Measurements from ENCODE around the gene TTLL1. TPM values are rescaled to one million over a fixed set of nuclear protein-coding genes. Genes with fewer than 3 reads are reported as not detected.
"Not testable (repeated sequence)": the region's sequence is repeated elsewhere in the genome, so short reads cannot be mapped to it uniquely, and the experiment has no call there.

The TTLL1 gene
- total RNA-seq, 1 experiment from 2014 or later = 3.3 TPM

DNA sequence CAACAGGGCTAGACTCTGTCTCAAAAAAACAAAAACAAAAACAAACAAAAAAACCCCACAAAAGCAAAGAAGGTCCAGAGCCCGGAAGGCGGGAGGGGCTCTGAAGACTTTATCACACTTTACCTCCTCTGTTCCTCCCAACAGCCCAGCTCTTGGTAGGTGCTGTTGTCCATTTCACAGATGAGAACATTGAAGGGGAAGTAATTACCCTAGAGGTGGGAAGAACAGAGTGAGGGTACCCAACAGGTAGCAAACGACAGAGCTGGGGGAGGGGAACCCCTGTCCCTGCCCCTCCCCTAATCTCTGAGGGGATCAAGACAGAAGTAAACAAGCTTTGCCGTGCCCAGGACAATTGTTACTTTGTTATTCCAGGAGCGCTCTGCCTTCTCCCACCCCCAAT lies 20.3 kb upstream of the TTLL1 start:
- no peak overlapping the region for H3K4me3 Mint-ChIP-seq (ENCODE audit: low read depth, unreplicated experiment)
- peaks cover 28% of the 10 kb centered on the region for H3K36me3 Mint-ChIP-seq (ENCODE audit: insufficient read depth, unreplicated experiment)
- DNase-seq = no peak
- no peak overlapping the region for H3K27ac Mint-ChIP-seq (ENCODE audit: unreplicated experiment)
- BruUV-seq (replicated peaks) = no TSS peak
- H3K4me1 Mint-ChIP-seq (ENCODE audit: low read depth, unreplicated experiment) = peaks cover 22% of the 10 kb centered on the region
- CTCF ChIA-PET = no interaction called here
- H3K27me3 Mint-ChIP-seq (ENCODE audit: unreplicated experiment) = no peaks in the 10 kb centered on the region
- no peak for TF ChIP-seq CTCF (IDR thresholded peaks at IDR 0.05; ENCODE audit: unreplicated experiment)
- H3K9me3 Mint-ChIP-seq (ENCODE audit: low read depth, unreplicated experiment) = no peaks in the 10 kb centered on the region
- intact Hi-C loops (cut with micrococcal nuclease; ENCODE audit: unreplicated experiment) = no loop called here

DNA sequence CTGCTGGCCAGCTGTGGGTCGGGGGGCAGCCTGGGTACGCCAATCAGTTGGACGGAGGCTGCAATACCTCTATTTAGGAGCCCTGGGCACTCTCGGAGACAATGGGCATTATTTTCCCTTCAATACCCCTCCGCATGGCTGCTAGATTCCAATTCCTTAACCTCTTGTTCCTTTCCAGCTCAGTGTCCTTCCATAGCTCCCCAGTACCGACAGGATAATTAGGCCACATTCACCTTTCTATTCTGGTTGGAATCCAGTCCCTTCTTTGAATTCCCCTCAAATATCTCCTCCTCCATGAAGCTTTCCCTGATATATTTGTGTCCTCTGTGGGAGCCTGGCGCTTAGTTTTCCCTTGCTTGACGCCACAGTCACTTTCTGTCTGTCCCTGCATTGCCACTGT lies 17.1 kb upstream of the TTLL1 start:
- peaks cover 18% of the 10 kb centered on the region for H3K36me3 Mint-ChIP-seq (ENCODE audit: insufficient read depth, unreplicated experiment)
- CTCF ChIA-PET = interaction anchor here (0.6 to 0.7 kb wide), 3 partner anchors 27 to 290 kb away, joined by 3 to 6 read pairs (median 3); no protein-coding TSS in a partner anchor
- H3K27ac Mint-ChIP-seq (ENCODE audit: unreplicated experiment) = no peak overlapping the region
- intact Hi-C loops (cut with micrococcal nuclease; ENCODE audit: unreplicated experiment) = no loop called here
- no TSS peak for BruUV-seq (replicated peaks)
- no peak for DNase-seq
- H3K9me3 Mint-ChIP-seq (ENCODE audit: low read depth, unreplicated experiment) = no peaks in the 10 kb centered on the region
- TF ChIP-seq CTCF (IDR thresholded peaks at IDR 0.05; ENCODE audit: unreplicated experiment) = no peak
- H3K4me3 Mint-ChIP-seq (ENCODE audit: low read depth, unreplicated experiment) = no peak overlapping the region
- H3K4me1 Mint-ChIP-seq (ENCODE audit: low read depth, unreplicated experiment) = peaks cover 12% of the 10 kb centered on the region
- no peaks in the 10 kb centered on the region for H3K27me3 Mint-ChIP-seq (ENCODE audit: unreplicated experiment)

- H3K9me3 Mint-ChIP-seq (ENCODE audit: low read depth, unreplicated experiment); BruUV-seq (replicated peaks); H3K27ac Mint-ChIP-seq (ENCODE audit: unreplicated experiment); DNase-seq; H3K4me3 Mint-ChIP-seq (ENCODE audit: low read depth, unreplicated experiment); intact Hi-C loops (cut with micrococcal nuclease; ENCODE audit: unreplicated experiment); H3K27me3 Mint-ChIP-seq (ENCODE audit: unreplicated experiment): not testable (repeated sequence)
- peaks cover 19% of the 10 kb centered on the region for H3K4me1 Mint-ChIP-seq (ENCODE audit: low read depth, unreplicated experiment)
- CTCF ChIA-PET = interaction anchor here (0.7 kb wide), 1 partner anchor 10 kb away, joined by 3 read pairs; no protein-coding TSS in a partner anchor
- H3K36me3 Mint-ChIP-seq (ENCODE audit: insufficient read depth, unreplicated experiment) = peaks cover 12% of the 10 kb centered on the region
Measured at GRCh38 chr22:43104950-43105349, 15.8 kb upstream of the TTLL1 start.

DNA sequence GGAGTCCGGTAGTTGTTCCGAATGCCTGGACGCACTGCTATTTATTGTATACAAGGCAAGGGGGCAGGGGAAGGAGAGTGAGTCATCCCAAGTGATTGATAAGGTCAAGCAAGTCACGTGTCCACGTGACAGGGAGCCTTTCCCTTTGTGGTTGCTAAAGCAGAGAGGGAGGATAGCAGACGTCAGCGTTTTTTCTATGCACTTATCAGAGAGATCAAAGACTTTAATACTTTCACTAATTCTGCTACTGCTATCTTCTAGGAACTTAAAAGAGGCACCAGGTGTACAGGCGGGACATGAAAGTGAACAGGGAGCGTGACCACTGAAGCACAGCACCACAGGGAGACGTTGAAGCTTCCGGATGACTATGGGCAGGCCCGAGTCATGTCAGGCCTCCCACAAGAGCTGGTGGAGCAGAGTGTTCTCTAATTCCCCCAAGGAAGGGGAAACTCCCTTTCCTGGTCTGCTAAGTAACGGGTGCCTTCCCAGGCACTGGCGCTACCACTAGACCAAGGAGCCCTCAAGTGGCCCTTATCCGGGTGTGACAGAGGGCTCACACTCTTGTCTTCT lies 14.9 kb upstream of the TTLL1 start:
- intact Hi-C loops (cut with micrococcal nuclease; ENCODE audit: unreplicated experiment) = not testable (repeated sequence)

DNA sequence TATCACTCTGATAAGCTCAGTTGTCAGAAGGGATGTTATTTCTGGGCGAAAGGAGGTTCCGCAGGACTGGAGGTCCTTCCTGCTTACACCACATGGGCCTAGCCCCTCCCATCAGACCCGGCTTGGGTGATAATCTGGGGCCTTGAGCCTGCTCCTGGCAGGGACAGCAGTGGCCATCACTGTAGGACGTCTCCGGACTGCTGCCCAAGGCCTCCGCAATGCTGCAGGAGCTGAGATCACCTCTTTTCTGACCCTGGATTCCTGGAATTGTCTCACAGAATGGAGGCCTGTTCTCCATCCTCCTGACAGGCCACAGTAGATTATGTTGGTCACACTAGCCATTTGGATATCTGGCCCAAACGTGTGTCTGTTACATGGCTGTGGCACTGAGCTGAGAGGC lies 12.1 kb upstream of the TTLL1 start:
- intact Hi-C loops (cut with micrococcal nuclease; ENCODE audit: unreplicated experiment) = no loop called here
- H3K27me3 Mint-ChIP-seq (ENCODE audit: unreplicated experiment) = no peaks in the 10 kb centered on the region
- no peak for TF ChIP-seq CTCF (IDR thresholded peaks at IDR 0.05; ENCODE audit: unreplicated experiment)
- no peak for DNase-seq
- no TSS peak for BruUV-seq (replicated peaks)
- H3K36me3 Mint-ChIP-seq (ENCODE audit: insufficient read depth, unreplicated experiment) = peaks cover 11% of the 10 kb centered on the region
- CTCF ChIA-PET = no interaction called here
- no peak overlapping the region for H3K27ac Mint-ChIP-seq (ENCODE audit: unreplicated experiment)
- peaks cover 20% of the 10 kb centered on the region for H3K4me1 Mint-ChIP-seq (ENCODE audit: low read depth, unreplicated experiment)
- H3K4me3 Mint-ChIP-seq (ENCODE audit: low read depth, unreplicated experiment) = no peak overlapping the region
- H3K9me3 Mint-ChIP-seq (ENCODE audit: low read depth, unreplicated experiment) = no peaks in the 10 kb centered on the region

More for the DNA sequence above, 14.9 kb upstream of the TTLL1 start:
- Mint-ChIP-seq H3K36me3 (ENCODE audit: insufficient read depth, unreplicated experiment) (peaks cover 11% of the 10 kb centered on the region), H3K4me1 (ENCODE audit: low read depth, unreplicated experiment) (peaks cover 20% of the 10 kb centered on the region)
- CTCF ChIA-PET; H3K4me3 Mint-ChIP-seq (ENCODE audit: low read depth, unreplicated experiment); H3K27me3 Mint-ChIP-seq (ENCODE audit: unreplicated experiment); DNase-seq; H3K9me3 Mint-ChIP-seq (ENCODE audit: low read depth, unreplicated experiment); H3K27ac Mint-ChIP-seq (ENCODE audit: unreplicated experiment); BruUV-seq (replicated peaks): not testable (repeated sequence)
